GM20000 (cell line): ENCODE data around the gene C9orf78.

Experiments used
- DNase-seq: peaks from one replicate; pipeline ENCODE4 v3.0.0; 2012; ENCODE audit warnings: low spot score
- TF ChIP-seq, protein P1 (sequence below): IDR thresholded peaks from 2 replicates; pipeline ENCODE4 v1.5.1; 2012; ENCODE audit warnings: mild to moderate bottlenecking, control low read depth; ENCODE audit errors: extremely low read depth, missing control alignments

C9orf78 gene

DNA sequence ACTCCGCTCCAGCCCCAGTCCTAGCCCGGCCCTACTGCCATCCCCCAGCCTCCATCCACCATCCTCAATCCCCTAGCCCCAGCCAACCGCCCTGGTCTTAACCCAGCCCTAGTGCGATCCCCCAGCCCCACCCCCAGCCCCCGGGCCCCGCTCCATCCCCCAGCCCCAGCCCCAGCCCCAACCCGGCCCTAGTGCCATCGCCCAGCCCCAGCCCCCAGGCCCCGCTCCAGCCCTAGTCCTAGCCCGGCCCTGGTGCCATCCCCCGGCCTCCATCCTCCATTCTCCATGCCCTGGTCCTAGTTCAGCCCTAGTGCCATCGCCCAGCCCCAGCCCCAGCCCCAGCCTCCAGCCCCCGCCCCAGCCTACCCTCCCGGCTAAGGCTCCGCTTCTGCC is 11.5 kb downstream of the C9orf78 start:
- peak; percentile 53 for DNase-seq
- TF ChIP-seq, protein P1, sequence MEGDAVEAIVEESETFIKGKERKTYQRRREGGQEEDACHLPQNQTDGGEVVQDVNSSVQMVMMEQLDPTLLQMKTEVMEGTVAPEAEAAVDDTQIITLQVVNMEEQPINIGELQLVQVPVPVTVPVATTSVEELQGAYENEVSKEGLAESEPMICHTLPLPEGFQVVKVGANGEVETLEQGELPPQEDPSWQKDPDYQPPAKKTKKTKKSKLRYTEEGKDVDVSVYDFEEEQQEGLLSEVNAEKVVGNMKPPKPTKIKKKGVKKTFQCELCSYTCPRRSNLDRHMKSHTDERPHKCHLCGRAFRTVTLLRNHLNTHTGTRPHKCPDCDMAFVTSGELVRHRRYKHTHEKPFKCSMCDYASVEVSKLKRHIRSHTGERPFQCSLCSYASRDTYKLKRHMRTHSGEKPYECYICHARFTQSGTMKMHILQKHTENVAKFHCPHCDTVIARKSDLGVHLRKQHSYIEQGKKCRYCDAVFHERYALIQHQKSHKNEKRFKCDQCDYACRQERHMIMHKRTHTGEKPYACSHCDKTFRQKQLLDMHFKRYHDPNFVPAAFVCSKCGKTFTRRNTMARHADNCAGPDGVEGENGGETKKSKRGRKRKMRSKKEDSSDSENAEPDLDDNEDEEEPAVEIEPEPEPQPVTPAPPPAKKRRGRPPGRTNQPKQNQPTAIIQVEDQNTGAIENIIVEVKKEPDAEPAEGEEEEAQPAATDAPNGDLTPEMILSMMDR = no peak

DNA sequence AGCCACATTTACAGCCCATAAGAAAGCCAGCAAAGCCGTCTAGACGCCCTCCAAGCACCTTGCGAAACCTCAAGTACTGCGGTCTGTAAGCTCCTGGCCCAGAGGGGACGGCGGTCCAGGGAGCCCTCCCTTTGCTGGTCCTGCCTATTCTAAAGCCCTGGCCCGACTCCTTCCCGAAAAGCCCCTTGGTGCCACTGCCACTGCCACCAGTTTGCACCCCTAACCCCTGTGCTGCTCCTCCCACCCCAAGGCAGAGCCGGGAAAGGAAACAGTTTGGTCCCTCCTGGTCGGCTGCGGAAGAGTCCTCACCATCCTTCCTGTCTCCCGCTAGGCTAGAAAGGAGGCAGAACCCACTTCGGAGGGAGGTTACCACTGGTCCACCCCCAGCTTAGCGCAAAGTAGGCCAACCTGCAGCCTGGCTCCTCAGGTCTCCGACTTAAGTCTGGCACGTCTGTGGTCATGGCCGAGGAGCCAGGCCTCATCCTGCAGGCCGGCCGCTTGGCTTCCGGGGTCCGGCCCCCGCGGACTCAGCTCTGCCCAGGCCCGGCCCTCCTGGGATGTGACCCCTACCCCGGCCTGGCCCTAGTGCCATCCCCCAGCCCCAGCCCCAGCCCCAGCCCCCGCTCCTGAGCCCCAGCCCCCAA is 12.1 kb downstream of the C9orf78 start:
- peak; percentile 57 for DNase-seq
- TF ChIP-seq, protein P1 = no peak

DNA sequence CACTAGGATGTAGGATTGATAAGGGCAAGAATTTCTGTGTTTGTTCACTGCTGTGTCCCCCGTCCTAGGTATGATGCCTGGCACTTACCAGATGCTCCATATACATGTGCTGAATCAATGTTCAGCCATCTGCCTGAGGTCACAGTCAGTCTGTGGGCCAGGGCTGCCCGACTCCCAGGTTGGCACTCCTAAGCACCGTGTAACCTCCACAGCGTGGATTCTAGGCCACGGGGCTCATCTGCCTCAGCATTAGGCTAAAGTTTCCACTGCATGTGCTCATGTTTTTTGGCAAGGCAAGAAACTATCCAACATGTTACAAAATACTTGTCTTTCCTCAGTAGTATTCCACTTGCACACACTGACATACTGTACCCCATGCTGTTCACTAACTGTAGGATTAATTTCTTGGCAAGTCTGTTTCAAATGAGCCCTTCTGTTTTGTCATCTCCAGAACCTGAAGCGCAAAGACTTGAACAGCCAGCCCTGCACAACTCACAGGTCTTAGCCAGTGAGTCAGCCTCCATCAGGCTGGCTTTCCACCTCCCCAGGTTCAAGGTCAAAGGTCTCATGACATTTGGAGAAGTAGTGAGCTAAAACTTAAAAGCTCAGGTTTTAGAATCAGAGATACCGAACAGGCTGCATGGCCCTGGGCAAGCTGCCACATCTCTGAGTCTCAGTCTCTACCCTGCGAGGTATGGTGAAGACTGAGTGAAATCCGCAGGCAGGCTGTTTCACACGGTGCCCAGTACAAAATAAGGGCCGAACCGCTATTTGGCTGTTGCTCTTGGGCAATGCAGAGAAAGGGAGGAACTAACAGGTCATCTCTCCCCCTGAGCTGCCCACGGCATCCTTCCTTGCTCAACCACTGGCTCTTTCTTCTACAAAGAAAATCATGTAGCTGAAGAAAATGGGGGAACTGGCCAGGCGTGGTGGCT is 18.3 kb downstream of the C9orf78 start:
- no peak for DNase-seq
- TF ChIP-seq, protein P1 = no peak

DNA sequence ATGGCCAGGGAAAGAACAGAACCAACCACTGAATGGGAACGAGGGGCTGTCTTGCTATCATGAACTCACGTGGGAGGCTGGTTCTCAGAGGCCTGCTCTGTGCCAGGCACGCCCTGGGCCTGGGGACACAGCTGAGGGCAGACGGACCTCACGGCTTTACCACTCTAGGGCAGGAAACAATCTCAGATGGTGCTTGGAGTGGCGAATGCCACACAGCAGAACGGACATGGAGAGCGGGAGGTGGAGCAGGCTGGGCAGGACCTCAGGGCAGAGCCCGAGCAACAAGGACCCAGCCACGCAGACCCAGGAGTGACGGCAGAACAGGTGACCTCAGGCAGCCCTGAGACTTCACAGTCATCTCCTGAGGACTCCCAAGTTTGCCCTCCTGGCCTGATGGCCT is 19.8 kb downstream of the C9orf78 start:
- DNase-seq = no peak
- TF ChIP-seq, protein P1 = no peak

DNA sequence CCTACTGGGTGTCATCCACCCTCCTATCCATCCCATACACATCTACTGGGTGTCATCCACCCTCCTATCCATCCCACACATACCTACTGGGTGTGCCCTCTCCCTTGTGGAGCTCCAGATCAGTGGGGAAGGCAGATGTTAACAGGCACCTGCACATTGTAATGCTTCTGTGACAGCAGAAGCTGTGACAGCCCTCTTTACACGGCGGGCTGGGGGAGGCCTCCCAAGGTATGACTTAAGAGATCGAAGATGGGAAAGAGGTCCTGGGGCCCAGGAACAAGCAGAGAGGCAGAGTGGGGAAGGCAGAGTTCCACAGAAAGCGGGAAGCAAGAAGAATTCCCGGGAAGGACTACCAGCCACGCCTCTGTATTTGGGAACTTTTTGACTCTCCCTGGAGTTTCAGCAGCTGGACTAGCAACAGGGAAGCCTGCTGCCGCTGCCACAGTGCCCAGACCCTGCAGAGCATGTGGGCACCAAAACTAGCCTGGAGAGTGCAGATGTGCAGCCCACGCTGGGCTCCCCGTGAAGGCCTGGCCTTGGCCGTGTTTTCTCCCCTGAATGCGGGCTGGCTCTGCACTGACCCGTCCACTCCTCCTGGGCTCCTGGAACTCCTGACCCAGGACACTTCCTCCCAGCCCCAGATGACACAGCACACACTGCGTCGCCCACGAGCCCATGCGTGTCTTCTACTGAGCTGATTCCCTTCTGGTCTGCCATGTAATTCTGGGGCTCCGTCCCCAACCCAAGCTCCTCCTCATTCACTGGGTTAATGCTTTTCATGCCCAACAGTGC is 20.4 kb downstream of the C9orf78 start:
- TF ChIP-seq, protein P1 = no peak
- DNase-seq = no peak

DNA sequence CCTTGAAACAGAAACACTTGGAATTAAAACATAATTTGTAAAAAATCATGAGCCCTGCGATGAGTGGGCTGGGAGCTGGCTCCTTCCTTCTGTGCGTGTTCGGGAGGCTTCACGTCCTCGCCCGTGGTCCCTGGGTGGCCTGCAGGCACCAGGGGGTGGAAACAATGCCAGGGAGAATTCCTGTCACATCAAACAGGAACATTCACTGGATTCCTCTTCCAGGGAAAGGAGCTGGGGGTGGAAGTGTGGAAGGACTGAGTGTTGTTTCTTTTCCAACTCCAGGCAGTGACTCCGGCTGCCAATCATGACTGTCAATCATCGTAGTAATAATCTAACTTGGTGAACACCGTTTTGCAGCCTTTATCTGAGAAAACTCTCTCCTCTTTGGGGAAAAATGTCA is 21.4 kb downstream of the C9orf78 start:
- no peak for DNase-seq
- TF ChIP-seq, protein P1 = no peak
